TTC549 (cell line): ENCODE measurements around the gene PPIA.
"Not testable (repeated sequence)": the region's sequence is repeated elsewhere in the genome, so short reads cannot be mapped to it uniquely, and the experiment has no call there.

Experiments used
- FAIRE-seq: peaks from 2 replicates; lab custom pipeline; 2012; peaks lifted over from hg19 to GRCh38; lab: Jason Lieb, UNC

The PPIA gene

DNA sequence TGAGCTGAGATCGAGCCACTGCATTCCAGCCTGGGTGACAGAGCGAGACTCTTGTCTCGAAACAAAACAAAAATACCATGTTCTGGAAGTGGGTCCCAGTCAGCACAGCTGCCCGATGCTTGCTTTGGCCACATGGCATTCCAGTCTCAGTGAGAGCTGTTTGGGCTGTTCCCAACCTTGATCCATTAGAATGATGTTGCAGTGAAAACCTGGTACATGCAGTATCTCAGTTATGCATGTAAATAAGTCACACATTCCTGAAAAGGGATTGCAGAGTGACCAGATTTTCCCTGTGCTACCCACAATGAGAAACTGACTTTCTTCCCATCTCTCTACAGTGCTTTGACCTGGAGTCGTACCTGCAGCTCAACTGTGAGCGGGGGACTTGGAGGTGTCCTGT, 32.4 kb upstream of the PPIA start:
- FAIRE-seq: no peak

DNA sequence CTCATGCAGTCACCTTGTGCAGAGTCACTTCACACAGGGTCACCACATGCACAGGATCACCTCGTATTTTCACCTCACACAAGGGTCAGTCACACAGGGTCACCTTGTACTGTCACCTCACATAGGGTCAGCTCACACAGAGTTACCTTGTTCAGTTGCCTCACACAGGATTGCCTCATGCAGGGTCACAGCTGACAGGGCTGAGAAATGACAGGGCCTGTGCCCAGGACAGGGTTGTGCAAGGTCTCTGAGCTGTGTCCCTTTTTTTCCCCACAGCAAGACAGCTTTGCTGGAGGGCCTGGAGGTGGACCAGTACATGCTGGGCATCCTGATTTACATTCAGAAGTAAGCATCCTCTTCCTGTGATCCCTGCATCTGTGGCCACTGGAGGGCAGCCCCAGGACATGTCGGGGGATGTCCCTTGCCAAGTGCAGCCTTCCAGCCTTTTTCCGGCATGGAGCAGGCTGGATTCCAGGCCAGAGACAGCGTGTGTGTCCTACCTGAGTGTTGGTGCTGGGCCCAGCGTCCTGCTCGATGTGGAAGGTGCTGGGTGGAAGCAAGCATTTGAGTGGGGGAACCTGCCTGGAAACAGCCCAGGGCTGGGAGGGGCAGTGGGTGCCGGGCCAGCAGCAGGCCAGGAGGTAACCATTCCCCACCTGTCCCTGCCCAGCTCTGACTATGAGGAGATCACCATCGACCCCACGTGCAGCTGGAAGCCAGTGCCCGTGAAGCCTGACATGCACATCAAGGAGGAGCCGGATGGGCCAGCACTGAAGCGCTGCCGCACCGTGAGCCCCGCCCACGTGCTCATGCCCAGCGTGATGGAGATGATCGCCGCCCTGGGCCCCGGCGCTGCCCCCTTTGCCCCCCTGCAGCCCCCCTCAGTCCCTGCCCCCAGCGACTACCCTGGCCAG, 31.6 kb upstream of the PPIA start:
- FAIRE-seq: no peak

- FAIRE-seq: no peak
These were observed 30.7 kb upstream of the PPIA start for GRCh38 chr7:44765579-44766415.

DNA sequence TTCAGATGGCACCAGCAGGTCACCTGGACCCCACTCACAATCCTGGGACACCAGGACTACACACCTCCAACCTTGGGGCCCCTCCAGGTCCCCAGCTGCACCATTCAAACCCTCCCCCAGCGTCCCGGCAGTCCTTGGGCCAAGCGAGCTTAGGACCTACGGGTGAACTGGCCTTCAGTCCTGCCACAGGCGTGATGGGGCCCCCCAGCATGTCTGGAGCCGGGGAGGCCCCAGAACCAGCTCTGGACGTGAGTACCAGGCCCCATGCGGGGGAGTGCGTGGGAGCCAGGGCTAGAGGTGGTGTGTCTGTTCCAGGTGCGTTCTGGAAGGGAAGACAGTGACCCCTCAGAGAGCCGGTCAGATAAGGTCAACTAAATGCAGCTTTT, 30.1 kb upstream of the PPIA start:
- no peak for FAIRE-seq

DNA sequence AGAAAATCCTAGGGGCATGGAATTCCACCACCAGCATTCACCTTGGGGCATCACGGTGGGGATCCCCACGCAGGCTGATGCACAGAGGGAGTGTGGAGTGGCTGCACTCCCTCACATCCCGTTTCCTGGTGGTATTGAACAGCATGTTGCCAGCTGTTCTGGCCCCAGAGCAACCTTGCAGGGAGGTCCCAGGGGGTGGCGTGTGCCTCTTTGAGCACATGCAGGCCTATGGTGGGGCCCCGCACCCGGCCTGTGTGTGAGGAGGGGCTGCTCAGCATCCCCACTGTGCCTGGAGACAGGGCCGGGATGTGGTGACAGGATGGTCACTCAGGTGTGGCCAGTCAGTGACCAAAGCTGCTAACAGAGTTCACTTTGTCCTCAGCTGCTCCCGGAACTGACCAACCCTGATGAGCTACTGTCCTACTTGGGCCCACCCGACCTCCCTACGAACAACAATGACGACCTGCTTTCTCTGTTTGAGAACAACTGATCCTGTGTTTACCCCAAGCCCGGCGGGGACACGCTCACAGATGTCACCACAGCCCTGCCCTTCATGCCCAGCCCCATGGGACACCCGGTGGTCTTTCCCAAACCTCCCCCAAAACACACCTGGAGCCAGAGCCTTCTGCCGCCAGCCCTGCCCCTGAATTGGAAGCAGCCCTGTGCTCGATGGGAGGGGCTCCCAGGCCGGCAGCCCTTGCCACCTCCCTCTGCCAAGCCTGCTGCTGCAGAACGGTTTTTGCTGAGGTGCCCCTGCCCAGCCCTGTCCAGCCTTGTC, 29.2 kb upstream of the PPIA start:
- no peak for FAIRE-seq

DNA sequence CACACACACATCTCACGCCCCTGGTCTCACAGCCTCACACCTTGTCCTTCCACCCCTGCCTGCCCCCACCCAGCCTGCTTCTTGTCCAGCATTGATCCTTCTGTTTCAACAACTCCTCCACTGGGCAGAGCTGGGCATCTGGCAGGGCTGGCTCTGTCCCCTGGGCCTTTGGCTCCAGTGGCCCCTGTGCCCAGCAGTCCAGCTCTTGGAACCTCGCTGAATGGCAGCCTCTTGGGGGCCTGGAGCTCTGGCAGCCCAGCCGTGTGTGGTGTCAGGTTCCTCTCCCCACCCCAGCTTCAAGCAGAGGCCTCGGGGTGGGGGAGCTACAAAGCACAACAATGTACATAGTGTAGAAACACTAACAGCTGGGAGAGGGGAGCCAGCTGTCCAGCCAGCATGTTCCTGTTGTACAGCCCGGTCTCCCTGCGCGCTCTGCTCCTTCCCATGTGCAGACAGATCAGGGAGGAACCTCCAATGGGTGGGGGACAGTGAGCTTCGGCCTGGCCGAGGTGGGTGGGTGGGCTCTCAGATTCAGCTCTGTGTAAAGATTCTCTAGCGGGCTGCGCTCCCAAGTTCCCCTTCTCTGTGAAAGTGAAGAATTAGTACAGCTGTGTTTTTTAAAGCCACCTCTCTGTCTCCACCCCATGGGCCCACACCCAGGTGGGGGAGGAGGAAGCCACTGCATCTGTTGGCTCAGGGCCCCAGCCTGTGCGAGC, 28.4 kb upstream of the PPIA start:
- FAIRE-seq: no peak

GRCh38 chr7:44768628-44769371, 27.7 kb upstream of the PPIA start:
- FAIRE-seq: no peak

DNA sequence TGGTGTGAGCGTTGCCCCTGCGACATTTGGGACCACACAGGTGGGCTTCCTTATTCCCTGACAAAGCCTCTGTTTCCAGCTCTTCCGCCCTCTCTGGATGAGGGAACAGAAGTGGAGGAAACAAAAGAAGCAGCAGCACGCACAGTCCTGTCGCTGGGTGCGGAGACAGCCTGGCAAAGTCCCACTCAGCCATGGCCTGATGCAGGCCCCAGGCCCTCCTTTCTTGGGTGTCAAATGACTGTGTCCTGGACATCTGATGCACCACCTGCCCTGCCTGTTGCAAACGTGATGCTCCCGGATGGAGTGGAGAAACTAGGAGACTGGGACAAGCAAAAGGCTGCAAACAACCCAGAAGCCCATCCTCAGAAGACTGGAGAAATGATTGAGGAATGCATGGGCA, 27.1 kb upstream of the PPIA start:
- no peak for FAIRE-seq

- FAIRE-seq: no peak
These were observed 26.6 kb upstream of the PPIA start for GRCh38 chr7:44769776-44770294.

GRCh38 chr7:44771358-44771757, 25.1 kb upstream of the PPIA start:
- no peak for FAIRE-seq

GRCh38 chr7:44772440-44772839, 24.0 kb upstream of the PPIA start:
- no peak for FAIRE-seq

GRCh38 chr7:44772867-44773266, 23.6 kb upstream of the PPIA start:
- FAIRE-seq: no peak

DNA sequence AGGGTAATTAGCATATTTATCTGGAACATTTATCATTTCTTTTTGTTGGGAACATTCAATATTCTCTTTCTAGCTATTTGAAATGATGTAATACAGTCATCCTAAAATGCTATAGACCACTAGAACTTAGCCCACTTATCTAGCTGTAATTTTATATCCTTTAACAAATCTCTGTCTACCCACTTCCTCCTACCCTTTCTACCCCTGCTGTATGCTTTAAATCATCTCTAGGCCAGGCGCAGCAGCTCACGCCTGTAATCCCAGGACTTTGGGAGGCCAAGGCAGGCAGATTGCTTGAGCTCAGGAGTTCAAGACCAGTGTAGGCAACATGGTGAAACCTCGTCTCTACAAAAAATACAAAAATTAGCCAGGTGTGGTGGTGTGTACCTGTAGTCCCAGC, 22.0 kb upstream of the PPIA start:
- not testable (repeated sequence) for FAIRE-seq

GRCh38 chr7:44775383-44776107, 20.9 kb upstream of the PPIA start:
- FAIRE-seq: no peak

DNA sequence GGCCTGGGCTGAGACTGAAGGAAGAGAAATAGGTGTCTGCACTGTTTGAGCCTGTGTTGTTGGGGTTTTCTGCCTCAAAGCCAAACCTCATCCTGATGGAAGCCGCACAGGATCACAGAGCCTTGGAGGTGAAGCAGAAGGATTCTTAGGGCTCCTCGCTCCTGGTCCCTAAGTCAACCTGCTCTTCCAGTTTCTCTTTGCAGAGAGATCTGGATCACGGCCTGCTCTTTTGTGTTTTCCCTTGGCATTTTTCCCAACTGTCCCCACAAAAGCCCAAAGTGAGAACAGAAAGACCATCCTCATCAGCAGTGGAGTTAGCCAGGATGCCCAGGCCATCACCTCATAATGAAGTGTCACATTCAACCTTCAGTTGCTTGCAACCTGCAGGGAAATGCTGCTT, 20.3 kb upstream of the PPIA start:
- no peak for FAIRE-seq

DNA sequence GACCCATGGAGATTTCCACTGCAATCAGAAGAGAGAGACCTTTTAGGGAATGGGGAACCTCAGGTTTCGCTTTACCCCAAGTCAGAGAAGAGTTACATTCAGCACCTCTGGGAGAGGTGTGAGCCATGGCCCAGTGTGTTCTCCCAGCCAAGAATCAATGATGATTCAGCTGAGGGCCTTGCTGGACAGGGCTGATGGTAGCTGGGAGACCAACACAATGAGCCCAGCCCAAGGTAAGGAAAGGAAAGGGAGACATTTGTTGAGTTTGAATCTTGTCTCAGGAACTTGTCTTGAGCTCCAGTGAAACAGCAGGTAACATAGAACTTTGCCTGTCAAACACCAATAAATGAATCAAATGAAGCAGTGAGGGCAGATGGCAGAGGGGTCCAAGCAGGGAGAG, 14.0 kb upstream of the PPIA start:
- no peak for FAIRE-seq

- no peak for FAIRE-seq
These were observed 13.1 kb upstream of the PPIA start for GRCh38 chr7:44783407-44783806.

GRCh38 chr7:44784364-44784763, 12.1 kb upstream of the PPIA start:
- FAIRE-seq: no peak

DNA sequence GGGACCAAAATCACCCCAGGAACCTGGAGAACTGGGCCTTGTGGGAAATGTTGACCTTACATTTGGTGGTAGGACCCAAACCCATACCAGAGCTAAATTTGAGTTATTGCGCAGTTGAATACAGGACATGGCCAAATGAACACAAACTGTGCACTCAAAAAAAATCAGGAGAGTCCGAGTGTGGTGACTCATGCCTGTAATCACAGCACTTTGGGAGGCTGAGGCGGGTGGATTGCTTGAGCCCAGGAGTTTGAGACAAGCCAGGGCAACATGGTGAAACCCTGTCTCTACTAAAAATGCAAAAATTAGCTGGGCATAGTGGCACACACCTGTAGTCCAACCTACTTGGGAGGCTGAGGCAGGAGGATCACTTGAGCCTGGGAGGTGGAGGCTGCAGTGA, 11.3 kb upstream of the PPIA start:
- FAIRE-seq: not testable (repeated sequence)

GRCh38 chr7:44787041-44787440, 9.4 kb upstream of the PPIA start:
- no peak for FAIRE-seq
